ENCODE results near the gene SCFD2. TPM values are rescaled to one million over a fixed set of nuclear protein-coding genes. Genes with fewer than 3 reads are reported as not detected.
A peak's percentile ranks its signal among the peaks of the same experiment; 100 is the strongest.

SCFD2 gene
- total and polyA plus RNA-seq, 2 experiments from 2014 or later: 30.7 to 33.2 TPM

DNA sequence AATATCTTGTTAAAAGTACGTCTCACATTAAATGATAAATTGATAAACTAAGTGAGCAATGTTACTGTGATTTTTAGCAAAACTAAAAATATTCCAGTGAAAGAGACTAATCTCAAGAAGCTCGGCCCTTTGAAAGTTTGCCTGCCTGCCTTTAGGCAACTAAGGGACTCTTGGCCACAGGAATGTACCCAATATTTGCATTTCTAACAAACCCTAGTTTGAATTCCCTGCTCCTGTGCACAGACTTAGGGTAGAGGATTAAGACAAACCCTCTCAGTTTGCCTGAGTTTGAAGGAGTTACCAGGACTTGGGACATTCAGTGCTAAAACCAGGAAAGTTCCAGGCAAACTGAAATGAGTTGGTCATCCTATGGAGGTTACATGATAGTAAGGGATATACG, 157.1 kb downstream of the SCFD2 start:
- Histone ChIP-seq H2AFZ (no peak overlapping the region), H3K79me2 (ENCODE audit: insufficient read depth) (0 out of 2 replicates have a peak, but pooled peaks cover 10% of the 10 kb centered on the region), H3K4me3 (no peak overlapping the region), H3K9ac (no peak overlapping the region), H3F3A (ENCODE audit: insufficient read depth) (peaks cover 9% of the 10 kb centered on the region; the same call in 1 of the 2 replicates), H3K27me3 (replicated peaks; ENCODE audit: insufficient read depth) (no peaks in the 10 kb centered on the region), H3K36me3 (ENCODE audit: low read depth) (no peaks in the 10 kb centered on the region), H3K9me2 (ENCODE audit: insufficient read depth) (no peaks in the 10 kb centered on the region), H3K4me1 (ENCODE audit: insufficient read depth) (no peaks in the 10 kb centered on the region), H3K27ac (no peak overlapping the region), H3K9me3 (ENCODE audit: low read depth) (no peaks in the 10 kb centered on the region), H3K4me2 (ENCODE audit: unreplicated experiment) (no peak overlapping the region), H4K20me1 (ENCODE audit: insufficient read depth) (no peaks in the 10 kb centered on the region)
- in situ Hi-C loops (cut with MboI): no loop called here
- WGBS, 2 experiments (ENCODE audit: low coverage in 1 of 2, low lambda C conversion rate in 2 of 2, missing lambda C conversion rate in 2 of 2): 98 to 100% methylated on average over 3 of the region's 3 CpGs
- TF ChIP-seq EZH2 (IDR thresholded peaks at IDR 0.05; ENCODE audit: insufficient read depth, poor library complexity, severe bottlenecking) (no peak), EZH2phosphoT487 (IDR thresholded peaks at IDR 0.05; ENCODE audit: insufficient read depth, low read depth) (no peak)
- no peak for DNase-seq

DNA sequence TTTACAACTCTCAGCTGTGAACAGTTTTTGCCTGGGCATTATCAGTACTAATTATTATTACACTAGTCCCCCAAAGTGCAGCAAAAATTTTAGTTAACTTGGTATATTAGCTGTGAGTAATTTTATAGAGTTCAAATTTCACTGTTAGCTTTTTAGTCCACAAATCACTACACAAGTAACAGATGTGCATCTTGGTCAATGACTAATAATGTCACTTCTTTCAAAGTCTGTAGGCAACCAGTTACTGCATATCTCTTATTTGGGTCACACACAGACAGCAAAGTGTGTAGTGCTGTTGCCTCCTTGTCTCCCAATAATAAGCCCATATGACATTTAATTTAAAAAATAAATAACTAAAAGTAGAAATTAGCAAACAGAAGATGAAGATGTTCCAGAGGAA, 159.9 kb downstream of the SCFD2 start:
- no peaks in the 10 kb centered on the region for H3K9me3 ChIP-seq (ENCODE audit: low read depth)
- 0 out of 2 replicates have a peak, but pooled peaks cover 5% of the 10 kb centered on the region for H3K79me2 ChIP-seq (ENCODE audit: insufficient read depth)
- no peaks in the 10 kb centered on the region for H4K20me1 ChIP-seq (ENCODE audit: insufficient read depth)
- no peak overlapping the region for H3K27ac ChIP-seq
- H3K9me2 ChIP-seq (ENCODE audit: insufficient read depth): no peaks in the 10 kb centered on the region
- in situ Hi-C loops (cut with MboI): no loop called here
- H3K4me1 ChIP-seq (ENCODE audit: insufficient read depth): no peaks in the 10 kb centered on the region
- TF ChIP-seq EZH2phosphoT487 (IDR thresholded peaks at IDR 0.05; ENCODE audit: insufficient read depth, low read depth) (no peak), EZH2 (IDR thresholded peaks at IDR 0.05; ENCODE audit: insufficient read depth, poor library complexity, severe bottlenecking) (no peak)
- no peak overlapping the region for H3K4me2 ChIP-seq (ENCODE audit: unreplicated experiment)
- H3K9ac ChIP-seq: no peak overlapping the region
- DNase-seq: peak; percentile 26
- H2AFZ ChIP-seq: no peak overlapping the region
- H3K4me3 ChIP-seq: no peak overlapping the region
- H3K27me3 ChIP-seq (replicated peaks; ENCODE audit: insufficient read depth): no peaks in the 10 kb centered on the region
- H3K36me3 ChIP-seq (ENCODE audit: low read depth): no peaks in the 10 kb centered on the region
- peaks cover 9% of the 10 kb centered on the region; the same call in 1 of the 2 replicates for H3F3A ChIP-seq (ENCODE audit: insufficient read depth)

DNA sequence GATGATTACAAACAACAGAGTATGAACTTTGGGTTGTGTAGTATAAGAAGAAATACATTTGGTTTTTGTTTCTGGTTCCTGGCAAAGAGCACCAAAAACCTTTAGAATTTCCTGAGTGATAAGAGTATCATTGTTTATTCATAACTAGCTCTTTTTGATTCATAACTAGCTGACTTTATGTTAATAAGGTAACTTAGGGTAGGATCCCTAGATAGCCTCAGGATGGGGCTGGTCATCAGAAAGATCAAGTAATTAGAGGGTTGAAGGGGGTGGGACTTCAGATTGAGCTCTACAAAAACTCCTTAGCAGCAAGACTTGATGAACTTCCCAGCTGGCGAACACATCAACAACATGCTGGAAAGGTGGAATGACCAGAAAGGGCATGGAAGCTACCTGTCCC, 166.5 kb downstream of the SCFD2 start:
- no peaks in the 10 kb centered on the region for H3K9me3 ChIP-seq (ENCODE audit: low read depth)
- TF ChIP-seq EZH2 (IDR thresholded peaks at IDR 0.05; ENCODE audit: insufficient read depth, poor library complexity, severe bottlenecking) (no peak), EZH2phosphoT487 (IDR thresholded peaks at IDR 0.05; ENCODE audit: insufficient read depth, low read depth) (no peak)
- H3K9ac ChIP-seq: no peak overlapping the region
- DNase-seq: no peak
- no peaks in the 10 kb centered on the region for H3K36me3 ChIP-seq (ENCODE audit: low read depth)
- no peaks in the 10 kb centered on the region for H3K9me2 ChIP-seq (ENCODE audit: insufficient read depth)
- H3F3A ChIP-seq (ENCODE audit: insufficient read depth): peaks cover 35% of the 10 kb centered on the region
- H3K4me1 ChIP-seq (ENCODE audit: insufficient read depth): peaks cover 45% of the 10 kb centered on the region
- H3K27ac ChIP-seq: no peak overlapping the region
- H2AFZ ChIP-seq: no peak overlapping the region
- no peaks in the 10 kb centered on the region for H4K20me1 ChIP-seq (ENCODE audit: insufficient read depth)
- no peak overlapping the region for H3K4me2 ChIP-seq (ENCODE audit: unreplicated experiment)
- in situ Hi-C loops (cut with MboI): loop anchor here (10.0 to 25.0 kb wide), 3 partner anchors 513 to 1025 kb away; partner anchors contain the start of gene PDGFRA
- H3K79me2 ChIP-seq (ENCODE audit: insufficient read depth): peaks cover 33% of the 10 kb centered on the region
- H3K27me3 ChIP-seq (replicated peaks; ENCODE audit: insufficient read depth): no peaks in the 10 kb centered on the region
- WGBS, 2 experiments (ENCODE audit: low coverage in 1 of 2, low lambda C conversion rate in 2 of 2, missing lambda C conversion rate in 2 of 2): 100% methylated on average over 1 of the region's 1 CpG
- no peak overlapping the region for H3K4me3 ChIP-seq

DNA sequence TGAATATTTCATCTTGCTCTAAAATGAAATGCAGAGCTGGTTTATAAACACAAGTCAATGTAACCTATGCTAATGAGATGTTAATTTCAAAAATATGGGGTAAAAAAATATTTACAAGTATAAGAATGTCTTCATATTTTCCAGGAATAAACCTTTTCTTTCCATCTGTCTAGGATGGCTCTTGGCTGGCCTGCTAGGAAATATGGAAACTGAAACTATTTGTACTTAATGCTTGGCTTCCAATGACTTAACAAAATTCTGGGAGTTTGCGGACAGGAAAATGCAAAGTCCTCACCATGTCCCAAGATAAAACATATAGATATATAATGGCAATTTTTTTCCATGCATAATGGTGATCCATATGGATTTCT, 168.1 kb downstream of the SCFD2 start:
- Histone ChIP-seq H3K9me2 (ENCODE audit: insufficient read depth) (no peaks in the 10 kb centered on the region; the same call in 1 of the 2 replicates), H3F3A (ENCODE audit: insufficient read depth) (peaks cover 35% of the 10 kb centered on the region), H3K4me3 (0 out of 2 replicates have a peak overlapping the region, but pooled peaks have one; percentile 8), H2AFZ (no peak overlapping the region), H3K27ac (peak overlapping the region; percentile 0; the same call in 1 of the 2 replicates), H4K20me1 (ENCODE audit: insufficient read depth) (no peaks in the 10 kb centered on the region), H3K79me2 (ENCODE audit: insufficient read depth) (peaks cover 40% of the 10 kb centered on the region), H3K4me1 (ENCODE audit: insufficient read depth) (peaks cover 56% of the 10 kb centered on the region), H3K27me3 (replicated peaks; ENCODE audit: insufficient read depth) (no peaks in the 10 kb centered on the region), H3K4me2 (ENCODE audit: unreplicated experiment) (peak overlapping the region; percentile 87), H3K9ac (no peak overlapping the region), H3K9me3 (ENCODE audit: low read depth) (no peaks in the 10 kb centered on the region), H3K36me3 (ENCODE audit: low read depth) (no peaks in the 10 kb centered on the region)
- whole genome bisulfite sequencing, 2 experiments (ENCODE audit: low coverage in 1 of 2, low lambda C conversion rate in 2 of 2, missing lambda C conversion rate in 2 of 2): 91% methylated on average over 1 of the region's 1 CpG
- DNase-seq: peak; percentile 32
- TF ChIP-seq EZH2phosphoT487 (IDR thresholded peaks at IDR 0.05; ENCODE audit: insufficient read depth, low read depth): no peak
- no peak for TF ChIP-seq EZH2 (IDR thresholded peaks at IDR 0.05; ENCODE audit: insufficient read depth, poor library complexity, severe bottlenecking)
- in situ Hi-C loops (cut with MboI): loop anchor here (10.0 to 25.0 kb wide), 3 partner anchors 515 to 1027 kb away; partner anchors contain the start of gene PDGFRA
